HG02885 (cell line): ENCODE measurements around the gene TMX1.
"Not testable (repeated sequence)": the region's sequence is repeated elsewhere in the genome, so short reads cannot be mapped to it uniquely, and the experiment has no call there.

Experiments
- ATAC-seq: cut with Tn5 transposase; IDR thresholded peaks from one replicate; pipeline ENCODE4 v1.9.1; 2021; ENCODE audit warnings: mild to moderate bottlenecking; ENCODE audit not compliant: unreplicated experiment, poor library complexity

TMX1 gene

GRCh38 chr14:51239813-51240803, at the start of gene TMX1:
TSS of gene TMX1 (plus strand) at chr14:51240247. CDS start at chr14:51240293, 46 bp downstream.
- ATAC-seq, result peak; percentile 86

- peak; percentile 52 for ATAC-seq
Observed at GRCh38 chr14:51201890-51202289, 38.2 kb upstream of the TMX1 start.

DNA sequence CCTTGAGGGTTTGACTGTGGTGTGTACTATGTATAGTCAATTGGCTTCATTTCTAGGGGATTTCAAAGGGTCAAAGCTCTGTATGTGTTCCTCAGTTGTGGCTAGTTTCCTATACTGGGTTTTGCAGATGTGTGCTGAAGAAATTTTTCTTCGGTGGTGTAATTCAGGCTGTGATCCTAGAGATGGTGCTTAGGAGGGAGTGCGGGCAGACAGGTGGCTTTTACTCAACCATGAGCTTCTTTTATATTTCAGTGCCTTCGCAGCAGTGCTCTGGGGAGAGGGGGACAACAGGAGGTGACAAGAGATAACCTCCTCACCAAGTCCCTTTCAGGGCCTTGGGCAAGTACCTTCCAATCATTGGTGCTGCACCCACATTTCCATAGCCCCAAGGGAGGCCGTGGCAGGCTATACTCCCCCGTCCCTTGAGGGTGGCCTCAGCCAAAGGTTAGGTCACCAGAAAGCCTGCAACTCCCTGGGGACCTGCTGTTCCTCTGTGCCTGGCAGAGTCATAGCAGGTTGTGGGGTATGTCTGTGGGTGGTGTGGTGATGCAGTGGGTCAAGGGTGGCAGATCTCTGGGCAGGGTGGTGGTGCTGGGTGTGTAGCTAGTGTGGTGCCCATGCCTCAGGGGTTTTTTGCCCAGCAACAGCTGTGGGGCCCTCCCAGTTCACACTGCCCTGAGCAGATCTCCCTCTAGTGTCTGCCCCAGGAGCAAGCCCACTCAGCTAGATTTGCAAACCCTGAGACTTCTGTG, 37.0 kb upstream of the TMX1 start:
- ATAC-seq, result peak; percentile 72

GRCh38 chr14:51203881-51204280, 36.2 kb upstream of the TMX1 start:
- no peak for ATAC-seq

GRCh38 chr14:51205486-51205885, 34.6 kb upstream of the TMX1 start:
- ATAC-seq, result no peak

DNA sequence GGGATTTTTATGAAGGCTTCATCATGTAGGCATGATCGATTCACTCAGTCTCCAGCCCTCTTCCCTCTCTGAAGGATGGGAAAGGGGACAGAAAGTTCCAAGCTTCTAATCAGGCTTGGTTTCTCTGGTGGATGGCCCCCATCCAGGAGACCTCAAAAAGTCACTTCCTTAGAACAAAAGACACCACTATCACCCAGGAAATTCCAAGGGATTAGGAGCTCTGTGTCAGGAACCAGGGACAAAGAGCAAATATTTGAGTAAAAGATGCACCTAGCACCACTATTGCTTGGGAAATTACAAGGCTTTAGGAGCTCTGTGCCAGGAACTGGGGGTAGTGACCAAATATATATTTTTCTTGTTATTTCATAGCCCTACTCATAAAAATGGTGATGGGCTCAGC, 33.6 kb upstream of the TMX1 start:
- no peak for ATAC-seq

GRCh38 chr14:51207621-51208020, 32.4 kb upstream of the TMX1 start:
- ATAC-seq, result no peak

DNA sequence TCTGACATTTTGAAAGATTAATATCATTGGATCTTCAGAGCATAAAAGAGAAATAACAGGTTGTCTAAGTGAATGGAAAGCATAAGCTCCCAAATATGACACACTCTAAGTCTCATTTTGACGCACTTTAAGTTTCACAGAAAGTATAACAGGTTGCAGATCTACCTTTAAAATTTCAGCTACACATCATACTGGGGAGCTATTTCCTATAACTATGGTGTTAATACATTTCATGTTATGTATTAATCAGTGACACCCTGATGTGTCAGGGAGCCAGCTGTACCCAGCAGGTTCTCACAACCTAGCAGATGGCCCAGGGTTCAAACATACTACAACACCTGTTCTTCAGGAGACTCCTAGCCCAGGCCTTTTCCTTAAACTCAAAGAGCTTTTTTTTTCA, 31.1 kb upstream of the TMX1 start:
- no peak for ATAC-seq

DNA sequence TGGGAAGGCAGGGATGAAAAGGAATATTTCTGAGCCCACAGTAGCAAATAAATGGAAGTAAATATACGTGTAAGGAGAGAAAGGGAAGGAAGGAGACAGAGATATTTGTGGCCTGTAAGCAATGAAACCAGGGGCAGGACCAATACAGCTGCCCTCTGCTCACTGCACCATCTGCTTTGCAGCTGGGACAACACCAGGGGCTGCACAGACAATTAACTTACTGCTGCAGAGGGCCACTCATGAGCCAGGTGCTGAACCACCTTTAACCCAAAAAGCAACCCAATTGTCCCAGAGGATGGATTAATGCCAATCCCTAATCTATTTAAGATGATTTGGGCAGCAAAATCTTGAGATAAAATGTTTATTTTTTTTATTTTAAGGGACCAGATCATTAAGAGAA, 30.6 kb upstream of the TMX1 start:
- no peak for ATAC-seq

DNA sequence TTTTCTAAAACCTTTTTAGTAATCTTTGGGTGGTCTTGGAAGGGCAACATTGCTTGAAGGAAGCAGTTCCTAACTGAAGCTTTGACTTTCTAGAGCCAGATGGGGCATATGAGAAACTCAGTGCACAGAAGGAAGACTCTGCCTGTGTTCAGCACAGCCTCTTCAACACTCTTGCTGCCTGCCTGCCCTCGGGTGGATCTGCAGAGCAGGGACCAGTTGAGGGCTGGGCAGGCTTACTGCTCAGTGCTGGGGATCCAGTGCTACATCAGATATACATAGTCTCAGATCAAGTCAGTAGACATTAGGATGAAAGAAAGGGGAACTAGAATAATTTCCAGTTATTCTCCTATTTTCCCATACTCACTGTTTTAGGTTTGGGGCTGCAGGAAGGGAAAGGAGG, 29.5 kb upstream of the TMX1 start:
- no peak for ATAC-seq

- no peak for ATAC-seq
Observed at GRCh38 chr14:51211149-51211548, 28.9 kb upstream of the TMX1 start.

GRCh38 chr14:51216602-51217001, 23.4 kb upstream of the TMX1 start:
- no peak for ATAC-seq

GRCh38 chr14:51219473-51220448, 20.3 kb upstream of the TMX1 start:
- no peak for ATAC-seq

DNA sequence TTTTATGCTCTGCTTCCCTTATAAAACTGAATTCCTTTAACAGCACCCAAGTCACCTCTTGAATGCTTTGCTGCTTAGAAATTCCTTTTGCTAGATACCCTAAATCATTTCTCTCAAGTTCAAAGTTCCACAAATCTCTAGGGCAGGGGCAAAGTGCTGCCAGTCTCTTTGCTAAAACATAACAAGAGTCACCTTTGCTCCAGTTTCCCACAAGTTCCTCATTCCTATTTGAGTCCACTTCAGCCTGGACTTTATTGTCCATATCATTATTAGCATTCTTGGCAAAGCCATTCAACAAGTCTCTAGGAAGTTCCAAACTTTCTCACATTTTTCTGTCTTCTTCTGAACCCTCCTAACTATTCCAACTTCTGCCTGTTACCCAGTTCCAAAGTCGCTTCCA, 16.6 kb upstream of the TMX1 start:
- not testable (repeated sequence) for ATAC-seq

DNA sequence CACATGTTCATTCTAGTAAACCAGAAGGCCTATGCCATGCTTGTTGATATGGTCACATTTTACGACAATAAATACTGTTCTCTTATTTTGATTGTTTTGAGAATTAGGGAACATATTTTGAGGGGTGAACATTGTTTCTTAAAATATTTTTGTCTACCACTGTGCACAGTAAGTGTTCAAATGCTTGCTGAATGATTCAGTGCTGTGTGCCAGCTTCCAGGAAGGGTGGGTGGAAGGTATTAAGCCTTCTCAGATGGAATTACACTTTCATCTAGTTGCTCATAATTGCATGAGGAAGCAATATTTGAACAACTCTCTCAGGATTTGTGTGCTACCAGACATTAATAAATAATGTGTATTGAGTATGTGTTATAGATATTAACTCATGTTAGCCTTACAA, 15.5 kb upstream of the TMX1 start:
- no peak for ATAC-seq

- ATAC-seq, result no peak
Observed at GRCh38 chr14:51225751-51226150, 14.3 kb upstream of the TMX1 start.

GRCh38 chr14:51228391-51228790, 11.7 kb upstream of the TMX1 start:
- no peak for ATAC-seq

GRCh38 chr14:51228890-51229289, 11.2 kb upstream of the TMX1 start:
- ATAC-seq, result no peak

GRCh38 chr14:51236314-51236713, 3.7 kb upstream of the TMX1 start:
- no peak for ATAC-seq

DNA sequence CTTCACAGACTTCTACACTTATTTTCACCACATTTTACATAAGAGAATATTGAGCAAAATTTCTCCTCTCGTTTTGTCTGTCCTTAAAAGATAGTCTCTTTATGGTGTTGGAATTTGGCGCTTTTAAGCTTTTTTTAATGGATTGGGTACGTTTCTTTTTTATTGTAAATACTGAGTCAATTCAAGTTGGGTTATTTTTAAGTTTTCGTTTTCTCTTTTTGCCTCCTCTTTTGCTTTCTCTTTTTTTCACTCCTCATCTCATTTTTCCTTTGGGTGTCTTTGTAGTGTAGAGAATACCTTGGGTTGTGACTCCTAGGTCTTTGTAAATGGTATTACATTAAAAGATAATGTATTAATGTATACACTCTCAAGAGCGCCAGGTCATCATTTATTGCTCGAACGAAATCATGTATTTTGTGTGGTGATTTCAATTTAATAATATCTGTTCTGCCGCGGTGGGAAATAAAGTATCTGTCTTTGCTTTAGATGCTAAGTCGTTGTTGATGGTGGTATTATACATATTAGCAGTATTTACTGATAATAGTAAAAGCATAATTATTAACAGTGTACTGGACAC, 845 bp downstream of the TMX1 start:
- no peak for ATAC-seq
